Endodermal cell (in vitro differentiated cells): ENCODE data around the gene FAM221B. TPM values are rescaled to one million over a fixed set of nuclear protein-coding genes. Genes with fewer than 3 reads are reported as not detected.

Experiments used
- DNase-seq: peaks from one replicate; pipeline ENCODE4 v3.0.0-alpha.2; 2017
- H3K27ac ChIP-seq: 2 replicates; pipeline ENCODE4 v1.5.1; 2013; ENCODE audit warnings: mild to moderate bottlenecking, low read depth, low read length, moderate library complexity
- H3K27me3 ChIP-seq: 2 replicates; pipeline ENCODE4 v1.6.1; 2013; ENCODE audit warnings: mild to moderate bottlenecking, low read length, moderate library complexity; ENCODE audit not compliant: insufficient read depth, control insufficient read depth, poor library complexity, severe bottlenecking
- H3K36me3 ChIP-seq: 2 replicates; pipeline ENCODE4 v1.7.0; 2013; ENCODE audit warnings: mild to moderate bottlenecking, low read length, moderate library complexity; ENCODE audit not compliant: control insufficient read depth, insufficient read depth
- H3K4me1 ChIP-seq: one replicate; pipeline ENCODE4 v1.7.0; 2013; ENCODE audit warnings: low read length; ENCODE audit not compliant: control insufficient read depth, insufficient read depth
- H3K4me3 ChIP-seq: 2 replicates; pipeline ENCODE4 v1.5.1; 2013; ENCODE audit warnings: mild to moderate bottlenecking, low read length, moderate library complexity
- H3K9ac ChIP-seq: 2 replicates; pipeline ENCODE4 v1.6.1; 2013; ENCODE audit warnings: mild to moderate bottlenecking, low read length, moderate library complexity; ENCODE audit not compliant: poor library complexity, severe bottlenecking; ENCODE audit errors: extremely low read depth
- H3K9me3 ChIP-seq: 2 replicates; pipeline ENCODE4 v1.6.1; 2013; ENCODE audit warnings: mild to moderate bottlenecking, low read length, moderate library complexity; ENCODE audit not compliant: control insufficient read depth
- H3K27ac Mint-ChIP-seq: 2 replicates; pipeline ENCODE4 v1.8.0; 2020; ENCODE audit warnings: mixed read lengths
- H3K27me3 Mint-ChIP-seq: 2 replicates; pipeline ENCODE4 v1.8.0; 2021; ENCODE audit warnings: mild to moderate bottlenecking, mixed read lengths; ENCODE audit not compliant: insufficient read depth
- H3K36me3 Mint-ChIP-seq: 2 replicates; pipeline ENCODE4 v1.8.0; 2020; ENCODE audit warnings: low read depth, mixed read lengths
- H3K4me1 Mint-ChIP-seq: 2 replicates; pipeline ENCODE4 v1.8.0; 2020; ENCODE audit warnings: mixed read lengths
- H3K4me3 Mint-ChIP-seq: 2 replicates; pipeline ENCODE4 v1.8.0; 2020; ENCODE audit warnings: mild to moderate bottlenecking, moderate library complexity, mixed read lengths
- H3K9me3 Mint-ChIP-seq: 2 replicates; pipeline ENCODE4 v1.8.0; 2020; ENCODE audit warnings: mild to moderate bottlenecking, mixed read lengths
- CTCF ChIP-seq: fragments of 200-600 bp; sonication (generic); conservative IDR thresholded peaks from 2 replicates; pipeline ENCODE4 v1.5.0; 2021; ENCODE audit warnings: antibody characterized with exemption, mild to moderate bottlenecking
- WGBS, 2 experiments: methylation state at CpG; one replicate each; pipeline versions ENCODE4 v1.1.5 to v1.1.7; 2013; ENCODE audit warnings: missing lambda C conversion rate in 2 of 2, mixed read lengths in 1 of 2; ENCODE audit not compliant: insufficient coverage in 1 of 2, insufficient read length in 1 of 2; 5-methylcytosine and 5-hydroxymethylcytosine counted together
- total RNA-seq, 2 donors: library from RNA; stranded (reverse); fragmentation: NEBNext Ultra II Directional in 1 of 2; extraction: Animal tissue kit (Norgen Biotek cat#: 25700) in 1 of 2; gene quantifications; 2 replicates in 1 of 2; 3 replicates in 1 of 2; pipeline ENCODE4 v1.2.1, GENCODE V29; 2021

The FAM221B gene
- total RNA-seq, 2 donors from 2014 or later, result 0.22 TPM; not detected in 1

DNA sequence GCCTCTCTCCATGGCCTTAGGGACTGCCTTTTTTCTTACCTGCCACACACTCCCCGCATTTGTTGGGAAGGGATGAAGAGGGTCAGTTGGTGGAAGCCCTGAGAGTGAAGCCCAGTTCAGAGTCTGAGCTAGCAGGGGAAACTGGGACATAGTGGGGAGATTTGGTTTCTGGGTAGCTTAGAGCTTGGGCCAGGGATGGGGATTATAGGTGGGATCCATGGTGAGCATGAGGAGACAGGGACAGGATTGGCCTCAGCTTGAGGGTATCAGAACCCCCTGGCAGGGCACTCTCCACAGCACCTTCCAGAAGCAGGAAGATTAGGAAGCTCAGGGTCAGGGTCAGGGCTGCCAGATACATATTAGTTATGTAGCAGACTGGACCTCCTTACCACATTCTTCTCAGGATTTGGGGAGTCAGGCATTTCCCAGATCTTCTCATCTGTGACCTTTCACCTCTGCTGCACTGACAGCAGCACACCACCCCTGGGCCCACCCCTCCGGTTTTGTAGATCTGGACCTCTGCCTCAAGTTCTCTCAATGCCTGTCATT, 23.8 kb upstream of the FAM221B start:
- Histone ChIP-seq H3K27ac (no peak overlapping the region), H3K9ac (no peak overlapping the region), H3K9me3 (no peaks in the 10 kb centered on the region), H3K27me3 (peaks cover 11% of the 10 kb centered on the region), H3K4me1 (no peaks in the 10 kb centered on the region), H3K4me3 (no peak overlapping the region), H3K36me3 (peaks cover under 1% of the 10 kb centered on the region)
- Mint-ChIP-seq H3K36me3 (peaks cover 6% of the 10 kb centered on the region), H3K27me3 (peaks cover 9% of the 10 kb centered on the region), H3K27ac (no peak overlapping the region), H3K9me3 (no peaks in the 10 kb centered on the region), H3K4me3 (no peak overlapping the region), H3K4me1 (no peaks in the 10 kb centered on the region)
- DNase-seq, result peak; percentile 17
- no peak for TF ChIP-seq CTCF
- WGBS, 2 experiments, result 75 to 98% methylated on average over 1 to 2 of the region's 2 CpGs

- Histone ChIP-seq H3K9me3 (no peaks in the 10 kb centered on the region), H3K4me1 (no peaks in the 10 kb centered on the region), H3K27me3 (peaks cover 35% of the 10 kb centered on the region), H3K4me3 (no peak overlapping the region), H3K9ac (no peak overlapping the region), H3K36me3 (peaks cover 6% of the 10 kb centered on the region), H3K27ac (no peak overlapping the region)
- no peak overlapping the region for H3K27ac Mint-ChIP-seq
- peaks cover 8% of the 10 kb centered on the region for H3K4me1 Mint-ChIP-seq
- TF ChIP-seq CTCF, result no peak
- no peak for DNase-seq
- H3K36me3 Mint-ChIP-seq, result peaks cover 10% of the 10 kb centered on the region
- no peaks in the 10 kb centered on the region for H3K9me3 Mint-ChIP-seq
- WGBS, 2 experiments, result 91 to 100% methylated on average over 3 to 4 of the region's 4 CpGs
- H3K4me3 Mint-ChIP-seq, result no peak overlapping the region
- H3K27me3 Mint-ChIP-seq, result peaks cover 27% of the 10 kb centered on the region
Observed at GRCh38 chr9:35847792-35848572, 19.4 kb upstream of the FAM221B start.

DNA sequence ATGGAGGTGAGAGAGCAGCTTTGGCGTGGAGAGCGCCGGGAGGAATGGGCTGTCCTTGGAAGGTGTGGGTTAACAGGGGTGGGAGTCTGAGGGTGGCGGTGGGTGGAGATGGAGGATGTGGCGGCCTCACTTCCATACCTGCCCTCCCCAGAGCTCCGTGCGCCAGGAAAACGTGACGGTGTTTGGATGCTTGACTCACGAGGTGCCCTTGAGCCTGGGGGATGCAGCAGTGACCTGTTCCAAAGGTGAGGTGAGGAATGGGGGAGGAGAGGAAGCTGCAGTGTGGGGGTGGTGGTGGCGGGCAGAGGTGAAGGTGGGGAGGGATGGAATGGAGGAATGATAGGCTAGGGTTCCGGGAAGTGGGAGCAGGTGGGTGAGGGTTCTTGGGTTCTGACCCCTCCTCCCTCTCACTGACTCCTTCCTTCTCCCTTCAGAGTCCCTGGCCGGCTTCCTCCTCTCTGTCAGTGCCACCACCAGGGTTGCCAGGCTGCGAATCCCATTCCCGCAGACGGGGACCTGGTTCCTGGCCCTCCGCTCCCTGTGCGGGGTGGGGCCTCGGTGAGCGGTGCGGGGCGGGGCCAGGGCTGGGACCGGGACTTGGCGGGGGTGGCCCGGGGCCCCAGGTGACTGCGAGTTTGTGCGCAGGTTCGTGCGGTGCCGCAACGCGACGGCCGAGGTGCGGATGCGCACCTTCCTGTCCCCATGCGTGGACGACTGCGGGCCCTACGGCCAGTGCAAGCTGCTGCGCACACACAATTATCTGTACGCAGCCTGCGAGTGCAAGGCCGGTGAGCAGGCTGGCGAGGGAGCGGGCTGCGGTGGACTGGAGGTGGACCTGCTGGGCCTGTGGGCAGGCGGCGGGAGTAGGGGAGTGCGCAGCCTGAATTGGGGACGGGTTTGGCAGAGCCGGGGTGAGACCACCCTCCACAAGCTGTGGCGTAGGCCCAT, 17.6 kb upstream of the FAM221B start:
- Mint-ChIP-seq H3K27me3 (peaks cover 25% of the 10 kb centered on the region), H3K27ac (peak overlapping the region; percentile 27), H3K9me3 (no peaks in the 10 kb centered on the region), H3K36me3 (peaks cover 10% of the 10 kb centered on the region), H3K4me1 (peaks cover 11% of the 10 kb centered on the region), H3K4me3 (peak overlapping the region; percentile 65)
- peaks cover 35% of the 10 kb centered on the region for H3K27me3 ChIP-seq
- no peak overlapping the region for H3K27ac ChIP-seq
- peak; percentile 84 for DNase-seq
- WGBS, 2 experiments, result 40 to 68% methylated on average over 37 to 52 of the region's 53 CpGs
- H3K9me3 ChIP-seq, result no peaks in the 10 kb centered on the region
- TF ChIP-seq CTCF, result peak; percentile 18
- no peak overlapping the region for H3K9ac ChIP-seq
- H3K4me3 ChIP-seq, result no peak overlapping the region
- H3K36me3 ChIP-seq, result peaks cover 6% of the 10 kb centered on the region
- no peaks in the 10 kb centered on the region for H3K4me1 ChIP-seq
